BLaER1 (cell line): ENCODE measurements around the gene TRAF7.
"Not testable (repeated sequence)": the region's sequence is repeated elsewhere in the genome, so short reads cannot be mapped to it uniquely, and the experiment has no call there.

Source experiments
- H3K27ac ChIP-seq: shearing (Covaris generic); formaldehyde crosslinking; 2 replicates; pipeline ENCODE4 v1.8.1; 2022
- H3K27me3 ChIP-seq: shearing (Covaris generic); formaldehyde crosslinking; 2 replicates; pipeline ENCODE4 v1.8.1; 2022
- H3K36me3 ChIP-seq: shearing (Covaris generic); formaldehyde crosslinking; 2 replicates; pipeline ENCODE4 v1.8.1; 2022
- H3K4me1 ChIP-seq: shearing (Covaris generic); formaldehyde crosslinking; 2 replicates; pipeline ENCODE4 v1.8.1; 2022
- H3K4me2 ChIP-seq: shearing (Covaris generic); formaldehyde crosslinking; 2 replicates; pipeline ENCODE4 v1.8.1; 2022
- H3K4me3 ChIP-seq: shearing (Covaris generic); formaldehyde crosslinking; 2 replicates; pipeline ENCODE4 v1.8.1; 2022
- H3K9ac ChIP-seq: shearing (Covaris generic); formaldehyde crosslinking; 2 replicates; pipeline ENCODE4 v1.8.1; 2022
- H3K9me3 ChIP-seq: shearing (Covaris generic); formaldehyde crosslinking; 2 replicates; pipeline ENCODE4 v1.8.1; 2022
- H4K20me1 ChIP-seq: shearing (Covaris generic); formaldehyde crosslinking; 2 replicates; pipeline ENCODE4 v1.8.1; 2022
- Cebpa-rat ChIP-seq: shearing (Covaris generic); IDR thresholded peaks from 2 replicates; pipeline ENCODE4 v1.8.1; 2022

TRAF7 gene

DNA sequence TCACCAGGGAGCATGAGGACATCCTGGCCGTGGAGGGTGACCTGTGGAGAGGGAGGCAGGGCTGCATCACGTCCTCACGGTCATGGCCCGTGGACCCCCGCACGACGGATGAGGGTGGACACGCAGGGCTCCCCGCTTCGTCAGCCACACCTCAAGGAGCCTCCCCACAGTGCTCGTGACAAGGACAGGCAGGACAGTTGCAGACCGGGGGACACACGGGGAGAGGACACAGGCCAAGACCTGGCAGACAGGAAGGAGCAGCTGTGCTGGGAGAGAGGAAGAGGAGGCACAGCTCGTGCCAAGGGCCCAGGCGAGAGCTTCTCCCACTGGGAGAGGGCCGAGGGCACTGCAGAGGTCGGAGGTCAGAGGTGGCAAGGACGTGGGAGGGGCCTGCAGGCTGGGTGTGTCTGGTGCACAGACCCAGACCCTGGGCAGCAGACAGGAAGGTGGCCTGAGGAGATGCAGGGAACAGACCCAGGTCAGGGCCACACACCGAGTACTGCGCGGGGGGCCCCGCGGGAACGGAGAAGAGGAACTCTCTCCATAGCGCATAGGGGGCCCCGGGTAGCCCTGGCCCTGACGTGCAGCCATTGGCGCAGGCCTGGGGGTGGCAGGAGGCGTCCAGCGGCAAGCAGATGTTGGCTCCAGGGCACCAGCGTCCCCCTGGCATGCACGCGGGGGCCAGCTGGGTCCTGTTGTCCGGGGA is 40.5 kb upstream of the TRAF7 start:
- not testable (repeated sequence) for H3K27me3 ChIP-seq, H3K27ac ChIP-seq
- peaks cover 60% of the 10 kb centered on the region for H3K36me3 ChIP-seq

DNA sequence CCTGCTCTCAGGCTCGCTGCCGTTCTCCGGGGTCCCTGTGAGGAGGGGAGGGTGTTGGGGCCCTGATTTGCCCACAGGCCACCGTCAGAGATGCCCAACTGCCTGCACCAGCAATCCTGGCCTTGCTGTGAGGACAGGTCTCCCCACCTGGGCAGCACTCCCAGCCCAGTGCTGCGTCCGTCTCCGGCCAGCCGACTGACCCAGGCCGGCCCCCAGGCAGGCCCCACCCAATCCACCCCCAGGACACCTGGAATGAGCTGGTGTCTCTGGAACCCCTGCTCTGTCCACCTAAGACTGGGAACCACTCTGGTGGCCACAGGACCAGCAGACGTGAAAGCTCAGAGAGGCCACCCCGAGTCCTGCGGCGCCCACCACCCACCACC is 40.0 kb upstream of the TRAF7 start:
- H4K20me1 ChIP-seq = peaks cover 57% of the 10 kb centered on the region

More for the DNA sequence above, 40.5 kb upstream of the TRAF7 start:
- not testable (repeated sequence) for H3K9me3 ChIP-seq, H3K4me2 ChIP-seq, H3K4me3 ChIP-seq, H3K4me1 ChIP-seq, H3K9ac ChIP-seq
- H4K20me1 ChIP-seq = peaks cover 57% of the 10 kb centered on the region

GRCh38 chr16:2116428-2116827 is 39.2 kb upstream of the TRAF7 start:
- peaks cover 58% of the 10 kb centered on the region for H4K20me1 ChIP-seq
- H3K27ac ChIP-seq, H3K4me2 ChIP-seq, H3K4me3 ChIP-seq, H3K4me1 ChIP-seq, H3K9me3 ChIP-seq, H3K27me3 ChIP-seq, H3K9ac ChIP-seq: not testable (repeated sequence)
- H3K36me3 ChIP-seq = peaks cover 46% of the 10 kb centered on the region

More for the DNA sequence above, 40.0 kb upstream of the TRAF7 start:
- Histone ChIP-seq H3K4me1 (no peaks in the 10 kb centered on the region), H3K27ac (no peak overlapping the region), H3K27me3 (no peaks in the 10 kb centered on the region), H3K9ac (no peak overlapping the region), H3K4me2 (no peak overlapping the region), H3K4me3 (no peak overlapping the region), H3K36me3 (peaks cover 55% of the 10 kb centered on the region), H3K9me3 (no peaks in the 10 kb centered on the region)
- TF ChIP-seq Cebpa-rat = no peak

DNA sequence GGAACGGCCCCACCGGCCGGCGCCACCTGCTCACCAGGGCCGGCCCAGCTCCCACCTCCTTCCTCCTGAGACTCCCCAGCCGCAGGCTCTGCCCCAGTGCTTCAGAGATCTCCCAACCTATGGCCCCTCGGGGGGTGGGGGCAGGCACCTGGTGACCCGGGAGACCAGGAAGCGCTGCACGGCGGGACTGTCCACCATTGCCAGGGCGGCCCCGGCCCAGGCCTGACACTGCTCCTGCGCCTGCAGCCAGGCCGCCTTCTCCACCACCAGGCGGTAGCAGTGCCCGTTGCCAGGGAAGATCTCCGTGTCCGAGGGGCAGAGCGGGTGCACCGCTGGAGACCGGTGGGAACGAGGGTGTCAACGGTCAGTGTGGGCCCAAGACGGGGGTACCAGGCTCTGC is 38.2 kb upstream of the TRAF7 start:
- H3K27ac ChIP-seq, H3K27me3 ChIP-seq, H3K9ac ChIP-seq, H3K9me3 ChIP-seq, H3K4me2 ChIP-seq, H3K4me3 ChIP-seq: not testable (repeated sequence)
- Histone ChIP-seq H3K4me1 (peaks cover 13% of the 10 kb centered on the region; the same call in 1 of the 2 replicates), H3K36me3 (peaks cover 37% of the 10 kb centered on the region), H4K20me1 (peaks cover 67% of the 10 kb centered on the region)

- peaks cover 32% of the 10 kb centered on the region for H3K36me3 ChIP-seq
- not testable (repeated sequence) for H3K9me3 ChIP-seq, H3K9ac ChIP-seq, H3K4me2 ChIP-seq, H3K4me3 ChIP-seq, H3K27ac ChIP-seq, H3K27me3 ChIP-seq
- H4K20me1 ChIP-seq = peaks cover 75% of the 10 kb centered on the region
- H3K4me1 ChIP-seq = peaks cover 17% of the 10 kb centered on the region; the same call in 1 of the 2 replicates
Observed at GRCh38 chr16:2117960-2118722, 37.4 kb upstream of the TRAF7 start.

DNA sequence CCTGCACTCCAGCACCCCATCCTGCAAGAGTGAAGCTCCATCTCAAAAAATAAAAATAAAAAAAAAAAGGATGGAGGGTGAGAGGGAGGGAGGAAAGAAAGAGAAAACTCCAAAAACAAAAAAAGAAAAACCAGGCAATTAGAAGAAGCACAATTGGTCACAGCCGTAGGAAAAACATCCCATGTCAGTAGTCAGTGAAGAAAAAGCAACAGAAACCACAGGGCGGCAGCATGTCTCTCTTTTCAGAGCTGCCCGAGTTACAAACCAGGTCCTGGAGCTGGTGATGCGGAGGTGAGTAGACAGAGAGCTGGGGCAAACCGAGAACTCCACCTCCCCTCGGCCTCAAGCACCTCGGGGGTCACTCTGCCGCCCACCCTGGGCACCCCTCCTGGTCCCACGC is 34.3 kb upstream of the TRAF7 start:
- not testable (repeated sequence) for H3K27me3 ChIP-seq, H3K4me2 ChIP-seq, H3K36me3 ChIP-seq, H3K27ac ChIP-seq, H3K9me3 ChIP-seq, H3K4me3 ChIP-seq, H3K9ac ChIP-seq
- H3K4me1 ChIP-seq = peaks cover 46% of the 10 kb centered on the region
- peaks cover 82% of the 10 kb centered on the region for H4K20me1 ChIP-seq

GRCh38 chr16:2121853-2122252 is 33.7 kb upstream of the TRAF7 start:
- Histone ChIP-seq H3K27me3 (no peaks in the 10 kb centered on the region), H3K36me3 (peaks cover 5% of the 10 kb centered on the region; the same call in 1 of the 2 replicates), H3K27ac (no peak overlapping the region), H3K9ac (no peak overlapping the region), H3K4me3 (no peak overlapping the region), H4K20me1 (peaks cover 82% of the 10 kb centered on the region), H3K4me2 (no peak overlapping the region), H3K9me3 (no peaks in the 10 kb centered on the region), H3K4me1 (peaks cover 51% of the 10 kb centered on the region)
- TF ChIP-seq Cebpa-rat = no peak

- H3K27me3 ChIP-seq = no peaks in the 10 kb centered on the region
- no peak overlapping the region for H3K27ac ChIP-seq
- peaks cover under 1% of the 10 kb centered on the region; the same call in 1 of the 2 replicates for H3K36me3 ChIP-seq
- no peak overlapping the region for H3K4me3 ChIP-seq
- no peak for TF ChIP-seq Cebpa-rat
- H3K4me1 ChIP-seq = peaks cover 57% of the 10 kb centered on the region
- H3K9ac ChIP-seq = no peak overlapping the region
- H3K9me3 ChIP-seq = no peaks in the 10 kb centered on the region
- no peak overlapping the region for H3K4me2 ChIP-seq
- H4K20me1 ChIP-seq = peaks cover 82% of the 10 kb centered on the region
Observed at GRCh38 chr16:2122429-2122828, 33.2 kb upstream of the TRAF7 start.

- Histone ChIP-seq H4K20me1 (peaks cover 84% of the 10 kb centered on the region), H3K4me2 (peak overlapping the region; percentile 90), H3K4me1 (peaks cover 59% of the 10 kb centered on the region)
- not testable (repeated sequence) for H3K9me3 ChIP-seq, H3K36me3 ChIP-seq, H3K27ac ChIP-seq, H3K27me3 ChIP-seq, H3K4me3 ChIP-seq, H3K9ac ChIP-seq
Observed at GRCh38 chr16:2122934-2123683, 32.5 kb upstream of the TRAF7 start.

DNA sequence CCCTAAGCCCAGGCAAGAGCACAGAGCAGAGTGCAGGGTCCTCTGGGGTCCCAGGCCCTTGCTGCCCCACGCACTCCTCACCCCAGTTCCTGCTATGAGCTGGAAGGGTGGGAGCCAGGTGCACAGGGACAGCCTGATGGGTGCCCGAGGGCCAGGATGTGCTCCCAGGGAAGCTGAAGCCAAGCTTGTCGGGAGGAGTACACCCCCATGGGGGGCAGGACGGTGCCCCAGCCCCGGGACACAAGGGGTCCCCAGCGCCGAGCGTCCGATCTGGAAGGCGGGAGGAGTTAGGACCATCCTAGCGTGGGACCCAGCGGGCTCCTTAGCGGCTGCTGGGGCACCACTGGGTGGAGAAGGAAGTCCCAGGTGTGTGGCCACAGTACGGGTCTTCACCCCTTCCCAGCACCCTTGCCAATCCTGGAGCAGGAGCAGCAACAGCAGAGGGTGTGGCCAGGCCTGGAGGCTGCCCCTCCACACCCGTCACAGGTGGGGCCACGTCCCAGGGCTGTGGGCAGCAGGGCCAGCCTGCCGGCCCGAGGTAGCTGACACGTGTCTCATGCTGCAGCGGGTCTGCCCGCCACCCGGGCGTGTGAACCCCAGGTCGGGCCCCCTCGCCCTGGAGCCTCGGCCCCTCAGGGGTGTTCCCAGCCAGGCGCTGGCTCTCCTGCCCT is 31.7 kb upstream of the TRAF7 start:
- Histone ChIP-seq H3K4me2 (peak overlapping the region; percentile 90), H3K27ac (peak overlapping the region; percentile 86), H4K20me1 (peaks cover 80% of the 10 kb centered on the region), H3K4me1 (peaks cover 64% of the 10 kb centered on the region), H3K9ac (peak overlapping the region; percentile 80), H3K4me3 (peak overlapping the region; percentile 57)
- not testable (repeated sequence) for H3K36me3 ChIP-seq, H3K27me3 ChIP-seq, H3K9me3 ChIP-seq

DNA sequence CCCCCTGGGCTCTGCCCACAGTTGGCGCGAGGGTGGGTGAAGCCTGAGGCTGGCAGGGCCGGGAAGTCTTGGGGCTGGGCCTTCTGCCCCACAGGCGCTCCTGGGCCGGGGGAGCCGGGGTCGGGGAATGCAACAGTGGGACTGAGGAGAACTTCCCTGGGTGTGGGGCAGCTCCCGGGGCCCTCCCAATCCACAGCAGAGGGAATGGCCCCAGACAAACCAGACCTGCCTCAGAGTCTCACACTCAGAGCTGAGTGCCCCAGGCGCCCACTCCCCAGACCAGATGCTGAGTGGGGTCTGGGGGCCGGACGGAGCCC is 31.2 kb upstream of the TRAF7 start:
- Histone ChIP-seq H3K27ac (peak overlapping the region; percentile 86), H4K20me1 (peaks cover 76% of the 10 kb centered on the region), H3K4me2 (peak overlapping the region; percentile 90), H3K4me1 (peaks cover 69% of the 10 kb centered on the region), H3K9ac (peak overlapping the region; percentile 80), H3K4me3 (peak overlapping the region; percentile 57)
- H3K36me3 ChIP-seq, H3K27me3 ChIP-seq, H3K9me3 ChIP-seq: not testable (repeated sequence)

GRCh38 chr16:2124694-2125444 is 30.7 kb upstream of the TRAF7 start:
- Histone ChIP-seq H4K20me1 (peaks cover 72% of the 10 kb centered on the region), H3K4me3 (peak overlapping the region; percentile 57), H3K4me2 (peak overlapping the region; percentile 90), H3K9ac (peak overlapping the region; percentile 80), H3K27ac (peak overlapping the region; percentile 86), H3K4me1 (peaks cover 74% of the 10 kb centered on the region)
- H3K36me3 ChIP-seq, H3K27me3 ChIP-seq, H3K9me3 ChIP-seq: not testable (repeated sequence)

- Histone ChIP-seq H3K4me3 (peak overlapping the region; percentile 57), H3K4me2 (peak overlapping the region; percentile 90), H3K27ac (peak overlapping the region; percentile 86), H4K20me1 (peaks cover 74% of the 10 kb centered on the region), H3K4me1 (peaks cover 81% of the 10 kb centered on the region), H3K9ac (peak overlapping the region; percentile 80)
- not testable (repeated sequence) for H3K9me3 ChIP-seq, H3K27me3 ChIP-seq, H3K36me3 ChIP-seq
Observed at GRCh38 chr16:2125609-2126008, 30.0 kb upstream of the TRAF7 start.
